Muscle of arm (tissue), 12 donors: ENCODE data around the gene SLC6A5. TPM values are rescaled to one million over a fixed set of nuclear protein-coding genes. Genes with fewer than 3 reads are reported as not detected.

Experiments
- DNase-seq: peaks from one replicate; pipeline ENCODE4 v3.0.0-alpha.2; 2013
- polyA plus RNA-seq, 12 donors: library from polyadenylated mRNA; unstranded; fragments of 120-200 nt; gene quantifications; one replicate each; pipeline ENCODE4 v1.2.1, GENCODE V29; 2013; ENCODE audit not compliant: insufficient read length in 12 of 12

SLC6A5 gene
- polyA plus RNA-seq, 12 donors: 0.03 TPM; not detected in 11

GRCh38 chr11:20620988-20621387 lies 21.6 kb downstream of the SLC6A5 start:
- DNase-seq: no peak

GRCh38 chr11:20621679-20622078 lies 22.3 kb downstream of the SLC6A5 start:
- no peak for DNase-seq

GRCh38 chr11:20623252-20623651 lies 23.8 kb downstream of the SLC6A5 start:
- no peak for DNase-seq

GRCh38 chr11:20626279-20626678 lies 26.9 kb downstream of the SLC6A5 start:
- DNase-seq: no peak

- DNase-seq: no peak
Measured at GRCh38 chr11:20627026-20627425, 27.6 kb downstream of the SLC6A5 start.

GRCh38 chr11:20627701-20628100 lies 28.3 kb downstream of the SLC6A5 start:
- no peak for DNase-seq

GRCh38 chr11:20631519-20632168 lies 32.2 kb downstream of the SLC6A5 start:
- no peak for DNase-seq

- DNase-seq: no peak
Measured at GRCh38 chr11:20632169-20632532, 32.7 kb downstream of the SLC6A5 start.

GRCh38 chr11:20634044-20634443 lies 34.6 kb downstream of the SLC6A5 start:
- no peak for DNase-seq

- no peak for DNase-seq
Measured at GRCh38 chr11:20634781-20635180, 35.4 kb downstream of the SLC6A5 start.

- no peak for DNase-seq
Measured at GRCh38 chr11:20638074-20638473, 38.7 kb downstream of the SLC6A5 start.

GRCh38 chr11:20639688-20640087 lies 40.3 kb downstream of the SLC6A5 start:
- DNase-seq: no peak

GRCh38 chr11:20640401-20640800 lies 41.0 kb downstream of the SLC6A5 start:
- DNase-seq: no peak

- DNase-seq: no peak
Measured at GRCh38 chr11:20644360-20644759, 45.0 kb downstream of the SLC6A5 start.

- peak; percentile 62 for DNase-seq
Measured at GRCh38 chr11:20647976-20648565, 48.7 kb downstream of the SLC6A5 start.

GRCh38 chr11:20652150-20652806 lies 52.9 kb downstream of the SLC6A5 start:
- DNase-seq: no peak

- DNase-seq: peak; percentile 15
Measured at GRCh38 chr11:20654038-20654437, 54.6 kb downstream of the SLC6A5 start.

- no peak for DNase-seq
Measured at GRCh38 chr11:20656901-20657300, 57.5 kb downstream of the SLC6A5 start.

GRCh38 chr11:20658135-20658534 lies 58.7 kb downstream of the SLC6A5 start:
- DNase-seq: no peak

GRCh38 chr11:20661445-20661844 lies 62.0 kb downstream of the SLC6A5 start:
- no peak for DNase-seq

GRCh38 chr11:20661850-20662249 lies 62.4 kb downstream of the SLC6A5 start:
- DNase-seq: no peak

- no peak for DNase-seq
Measured at GRCh38 chr11:20668131-20668809, 68.9 kb downstream of the SLC6A5 start.
